GM18907 (cell line): Measurements from ENCODE around the gene TBX20.

Experiments
- ATAC-seq: cut with Tn5 transposase; IDR thresholded peaks from one replicate; pipeline ENCODE4 v1.9.1; 2021; ENCODE audit warnings: mild to moderate bottlenecking, moderate library complexity; ENCODE audit not compliant: unreplicated experiment

TBX20 gene, protein sequence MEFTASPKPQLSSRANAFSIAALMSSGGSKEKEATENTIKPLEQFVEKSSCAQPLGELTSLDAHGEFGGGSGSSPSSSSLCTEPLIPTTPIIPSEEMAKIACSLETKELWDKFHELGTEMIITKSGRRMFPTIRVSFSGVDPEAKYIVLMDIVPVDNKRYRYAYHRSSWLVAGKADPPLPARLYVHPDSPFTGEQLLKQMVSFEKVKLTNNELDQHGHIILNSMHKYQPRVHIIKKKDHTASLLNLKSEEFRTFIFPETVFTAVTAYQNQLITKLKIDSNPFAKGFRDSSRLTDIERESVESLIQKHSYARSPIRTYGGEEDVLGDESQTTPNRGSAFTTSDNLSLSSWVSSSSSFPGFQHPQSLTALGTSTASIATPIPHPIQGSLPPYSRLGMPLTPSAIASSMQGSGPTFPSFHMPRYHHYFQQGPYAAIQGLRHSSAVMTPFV

DNA sequence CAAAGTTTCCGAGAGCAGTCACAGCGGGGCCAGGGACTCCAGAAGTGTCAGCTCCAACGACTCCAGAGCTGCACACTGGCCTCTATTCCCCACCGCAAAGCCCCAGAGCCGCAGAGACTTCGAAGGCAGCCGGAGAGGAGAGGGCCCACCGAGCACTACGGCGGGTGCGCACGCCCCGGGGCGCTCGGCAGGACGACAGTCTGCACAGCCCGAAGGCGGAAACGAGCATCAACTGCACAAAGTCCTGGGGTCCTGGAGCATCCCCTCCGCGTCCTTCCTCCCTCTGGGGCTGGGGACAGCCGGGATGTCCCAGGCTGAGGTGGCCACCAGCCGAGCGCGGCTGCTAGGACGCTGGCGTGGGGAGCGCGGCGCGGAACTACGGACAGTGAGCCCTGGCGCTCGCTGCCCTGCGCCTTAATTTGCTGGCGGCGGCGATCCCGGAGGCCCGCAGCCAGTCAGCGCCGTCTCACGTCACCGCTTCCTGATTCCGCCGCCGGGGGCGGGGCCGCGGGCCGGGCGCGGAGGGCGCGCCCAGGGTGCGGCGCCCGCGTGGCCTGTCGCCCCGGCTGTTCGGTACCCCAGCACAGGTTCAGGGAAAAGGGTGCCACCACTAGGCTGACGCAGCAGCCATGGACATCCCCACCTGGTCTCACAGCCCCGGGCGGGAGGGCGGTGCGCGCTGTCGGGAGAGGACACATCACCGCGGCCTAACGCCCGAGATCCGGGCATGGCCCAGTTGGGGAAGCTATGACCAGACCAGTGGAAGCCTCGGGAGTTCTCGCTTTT lies at the start of gene TBX20:
Gene TBX20 (minus strand): TSS at position 391 of the 786 bp plus-strand sequence. CDS start 480 bp downstream, outside the sequence.
- ATAC-seq, result no peak

DNA sequence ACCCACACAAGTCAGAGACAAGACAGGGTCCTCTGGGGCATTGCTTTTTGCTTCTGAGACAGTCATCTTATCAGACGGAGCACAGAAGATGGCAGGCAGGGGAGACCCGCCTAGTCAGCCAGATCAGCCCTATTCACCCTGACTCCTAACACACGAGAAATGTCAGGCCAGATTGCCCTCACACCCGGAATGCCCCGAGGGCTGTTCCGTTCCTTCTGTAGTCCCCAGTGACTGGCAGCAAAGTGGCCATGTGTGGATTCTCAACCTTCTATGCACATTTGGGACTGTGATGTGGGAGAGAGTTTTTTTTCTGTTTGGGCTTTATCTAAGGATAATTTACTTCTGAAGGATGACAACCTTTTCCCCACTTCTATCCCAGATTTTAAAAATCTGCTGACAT lies 35.5 kb upstream of the TBX20 start:
- no peak for ATAC-seq

- no peak for ATAC-seq
Measured at GRCh38 chr7:35286986-35287385, 33.1 kb upstream of the TBX20 start.

- ATAC-seq, result no peak
Measured at GRCh38 chr7:35286422-35286821, 32.5 kb upstream of the TBX20 start.

DNA sequence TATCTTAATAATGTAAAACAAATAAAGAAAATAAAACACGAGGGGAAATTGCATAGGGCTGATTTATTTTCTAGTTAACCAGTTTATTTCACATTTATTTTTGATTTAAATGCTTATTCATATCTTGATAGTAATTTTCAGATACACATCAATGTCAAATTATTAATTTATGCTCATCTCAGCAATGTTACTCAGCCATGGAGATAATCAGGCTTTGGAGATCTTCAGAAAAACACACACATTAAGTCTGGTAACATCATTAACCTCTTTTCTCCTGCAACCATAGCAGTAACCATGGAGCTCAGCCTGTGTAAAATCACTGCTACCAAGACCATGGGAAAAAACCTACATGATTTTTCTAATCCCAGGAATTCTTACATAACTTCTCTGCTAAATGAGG lies 31.9 kb upstream of the TBX20 start:
- ATAC-seq, result no peak

DNA sequence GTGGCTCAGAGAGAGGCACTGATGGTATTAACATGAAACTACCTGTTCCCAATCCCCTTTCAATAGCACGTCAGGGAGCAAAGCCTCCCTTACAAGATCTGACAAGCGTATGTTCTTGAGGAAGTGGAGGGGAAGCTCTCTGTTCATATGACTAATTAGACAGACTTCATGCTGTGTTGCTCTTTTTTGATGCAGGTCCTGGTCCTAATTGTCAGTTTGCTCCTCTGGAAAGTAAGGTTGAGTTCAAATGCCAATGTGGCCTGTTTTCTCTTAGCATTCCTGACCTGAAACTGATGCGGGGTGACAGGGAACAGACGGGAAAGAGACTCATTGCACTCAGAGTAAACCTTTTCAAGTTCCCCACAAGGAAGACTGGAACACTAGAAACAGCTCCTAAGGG lies 27.0 kb upstream of the TBX20 start:
- no peak for ATAC-seq

DNA sequence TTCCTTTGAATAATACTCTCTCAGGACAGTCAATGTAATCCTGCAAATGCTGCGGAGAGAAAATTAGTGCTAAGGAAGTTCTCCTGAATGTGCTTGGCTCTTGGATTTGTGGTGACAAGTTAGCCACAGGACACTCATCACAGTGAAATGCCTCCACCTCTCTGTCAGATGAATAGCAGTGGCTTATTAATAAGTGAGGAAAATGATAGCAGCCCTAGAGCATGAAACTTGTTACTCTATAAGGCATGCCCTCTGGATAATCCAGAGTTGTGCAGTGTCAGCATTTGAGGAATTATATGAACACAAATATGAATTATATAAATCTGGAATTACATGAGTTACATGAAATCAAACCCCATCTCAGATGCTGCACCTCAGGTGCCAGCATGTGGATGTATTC lies 23.5 kb upstream of the TBX20 start:
- no peak for ATAC-seq

DNA sequence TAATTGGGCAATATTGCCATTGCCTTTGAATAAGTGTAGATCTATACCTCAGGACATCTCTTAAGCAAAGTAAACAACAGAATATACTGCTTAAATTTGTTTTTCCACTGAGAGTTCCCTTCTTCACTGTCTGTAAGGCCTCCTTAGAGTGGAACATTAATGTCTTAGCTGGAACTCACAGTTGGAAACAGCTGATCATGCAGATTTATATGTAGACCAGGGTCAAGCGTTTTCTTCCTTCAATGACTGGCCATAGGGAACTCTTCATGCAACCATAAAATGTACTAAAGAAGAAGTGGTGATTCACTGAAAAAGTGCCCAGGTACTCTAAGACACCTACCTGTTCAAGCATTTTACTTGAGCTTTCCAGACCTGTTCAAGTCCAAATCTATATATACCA lies 18.3 kb upstream of the TBX20 start:
- ATAC-seq, result no peak

DNA sequence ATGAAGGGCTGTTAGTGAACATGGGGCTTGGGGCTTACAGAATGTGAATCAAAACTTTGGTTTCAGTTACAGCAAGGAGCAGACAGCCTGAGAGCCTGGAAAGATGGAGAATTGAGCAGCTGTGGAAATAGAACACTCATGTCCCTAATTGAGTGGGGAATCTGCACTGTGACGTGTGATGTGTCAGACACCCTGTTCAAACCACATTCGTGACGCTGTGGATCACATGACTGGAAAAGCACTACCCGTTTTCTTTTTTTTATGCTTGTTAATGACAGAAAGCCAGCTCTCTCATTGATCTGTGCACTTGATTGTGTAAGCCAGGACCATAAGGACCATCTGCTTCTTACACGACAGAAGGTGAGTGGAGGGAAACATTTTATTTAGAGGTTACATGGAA lies 15.1 kb upstream of the TBX20 start:
- no peak for ATAC-seq

- no peak for ATAC-seq
Measured at GRCh38 chr7:35267411-35267810, 13.5 kb upstream of the TBX20 start.

DNA sequence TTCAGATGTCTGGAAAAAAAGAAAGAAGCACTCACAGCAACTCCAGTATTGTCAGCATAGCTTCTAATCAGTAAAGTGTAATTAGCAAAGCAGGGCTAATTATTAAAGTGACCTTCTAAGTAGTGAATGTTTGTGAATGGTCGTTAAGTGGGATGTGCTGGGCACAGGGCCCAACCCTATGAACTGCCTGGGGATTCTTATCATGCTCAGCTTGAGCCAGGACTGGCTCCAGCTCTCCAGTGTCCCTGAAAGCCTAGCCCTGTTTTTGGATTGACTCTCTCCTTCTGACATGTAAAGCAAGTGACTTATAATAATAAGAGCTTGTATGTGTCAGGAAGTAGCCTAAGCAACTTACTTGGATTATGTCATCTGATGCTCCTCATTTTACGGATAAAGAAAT lies 9.5 kb upstream of the TBX20 start:
- ATAC-seq, result no peak

DNA sequence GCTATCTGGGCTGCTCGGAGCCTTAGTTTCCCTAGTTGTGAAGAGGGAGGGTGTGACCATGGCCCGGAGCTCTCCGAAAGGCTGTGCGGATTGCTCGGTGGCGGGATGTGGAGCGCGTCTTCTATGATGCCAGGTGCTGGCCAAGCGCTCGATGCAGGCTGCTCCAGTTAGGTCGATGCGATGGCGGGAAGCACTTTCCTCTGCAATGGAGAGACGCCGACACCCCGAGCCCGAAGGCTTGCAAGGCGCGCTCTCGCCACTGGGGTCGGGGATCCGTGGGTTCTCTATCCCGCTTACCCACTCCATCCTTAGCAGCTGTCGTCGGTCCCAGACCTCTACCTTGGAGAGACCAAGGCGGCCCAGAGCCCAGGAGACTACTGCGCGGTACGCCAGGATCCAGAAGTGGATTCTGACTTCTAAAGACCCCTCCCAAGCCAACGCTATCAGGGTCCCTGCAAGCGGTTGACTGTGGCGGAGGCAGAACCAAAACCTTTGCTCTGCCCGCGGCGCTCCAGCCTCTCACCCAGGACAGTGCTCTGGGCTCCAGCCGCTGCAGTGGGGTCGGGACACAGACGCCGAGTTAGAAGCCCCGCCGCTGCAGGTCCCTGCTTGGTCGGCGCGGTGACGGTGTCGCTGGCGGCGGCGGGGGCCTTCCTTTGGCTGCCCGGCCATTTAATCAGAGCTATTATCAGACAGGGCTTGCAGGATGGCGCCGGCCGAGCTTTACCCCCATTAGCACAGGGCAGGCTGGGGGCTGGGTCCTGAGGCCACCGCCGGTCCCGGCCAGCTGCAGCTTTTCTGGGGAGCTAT lies 7.8 kb upstream of the TBX20 start:
- ATAC-seq, result no peak

GRCh38 chr7:35261041-35261440 lies 7.1 kb upstream of the TBX20 start:
- ATAC-seq, result no peak

DNA sequence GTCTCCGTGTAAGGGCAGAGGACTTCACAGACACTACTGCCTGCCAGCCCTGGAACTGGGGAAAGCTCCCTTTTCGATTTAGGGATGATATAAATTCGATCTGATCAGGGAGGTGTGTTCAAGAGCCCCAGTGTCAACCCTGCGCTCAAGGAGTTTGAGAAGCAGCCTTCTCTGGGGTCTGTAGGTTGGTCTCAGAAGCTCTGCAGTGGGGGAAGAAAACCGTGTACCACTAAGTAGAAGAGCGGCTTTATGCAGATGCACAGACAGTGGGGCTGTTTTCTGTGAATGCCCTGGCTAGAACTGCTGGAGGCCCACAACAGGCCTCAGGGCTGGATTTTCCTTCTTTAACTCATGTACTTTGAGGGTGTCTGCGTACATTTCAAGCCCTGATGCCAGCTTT lies 6.3 kb upstream of the TBX20 start:
- no peak for ATAC-seq

DNA sequence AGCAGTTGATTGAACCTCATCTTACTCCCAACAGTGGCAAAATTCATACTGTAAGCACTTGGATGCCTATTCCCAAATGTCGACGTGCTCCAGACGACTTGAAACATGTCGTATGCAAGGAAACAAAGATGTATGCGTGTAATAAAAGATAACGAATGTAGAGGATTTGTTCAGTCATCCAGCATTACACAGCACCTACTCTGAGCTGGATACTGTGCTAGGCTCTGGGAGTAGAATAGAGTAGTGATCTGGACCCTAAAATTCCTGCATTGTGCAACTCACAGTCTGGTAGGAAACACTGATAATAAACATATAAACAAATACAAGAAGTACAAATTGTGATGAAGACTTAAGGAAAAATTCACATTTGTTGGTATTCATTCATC lies 5.6 kb upstream of the TBX20 start:
- no peak for ATAC-seq

DNA sequence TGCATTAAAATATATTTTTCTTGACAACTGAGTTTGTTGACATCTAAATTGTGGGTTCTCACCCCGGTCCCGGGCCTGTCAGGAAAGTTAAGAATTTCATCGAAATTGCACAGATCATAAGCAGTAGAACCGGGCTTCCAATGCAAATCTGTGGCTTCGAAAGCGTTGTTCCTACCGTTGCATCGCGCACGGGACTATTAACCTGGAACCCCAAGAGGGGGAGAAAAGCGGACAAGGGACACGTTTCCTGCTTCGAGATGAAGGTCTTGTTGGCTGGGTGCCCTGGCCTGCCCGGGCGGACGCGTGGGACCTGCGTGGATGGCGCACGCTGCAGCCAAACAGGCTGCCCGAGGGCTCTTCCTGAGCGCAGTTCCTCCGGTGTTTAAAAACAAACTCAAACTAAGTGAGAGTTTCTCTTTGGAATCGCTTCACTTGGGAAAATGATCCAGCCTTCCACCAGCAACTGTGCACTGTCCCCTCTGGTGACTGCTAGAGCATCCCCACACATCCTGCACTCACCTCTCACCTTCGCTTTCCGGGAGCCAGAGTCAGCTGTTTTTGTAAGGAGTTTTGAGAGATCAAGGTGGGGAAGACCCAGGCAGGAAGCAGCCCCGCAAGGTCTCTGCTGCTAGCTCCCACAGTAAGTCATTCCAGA lies 5.1 kb upstream of the TBX20 start:
- no peak for ATAC-seq

DNA sequence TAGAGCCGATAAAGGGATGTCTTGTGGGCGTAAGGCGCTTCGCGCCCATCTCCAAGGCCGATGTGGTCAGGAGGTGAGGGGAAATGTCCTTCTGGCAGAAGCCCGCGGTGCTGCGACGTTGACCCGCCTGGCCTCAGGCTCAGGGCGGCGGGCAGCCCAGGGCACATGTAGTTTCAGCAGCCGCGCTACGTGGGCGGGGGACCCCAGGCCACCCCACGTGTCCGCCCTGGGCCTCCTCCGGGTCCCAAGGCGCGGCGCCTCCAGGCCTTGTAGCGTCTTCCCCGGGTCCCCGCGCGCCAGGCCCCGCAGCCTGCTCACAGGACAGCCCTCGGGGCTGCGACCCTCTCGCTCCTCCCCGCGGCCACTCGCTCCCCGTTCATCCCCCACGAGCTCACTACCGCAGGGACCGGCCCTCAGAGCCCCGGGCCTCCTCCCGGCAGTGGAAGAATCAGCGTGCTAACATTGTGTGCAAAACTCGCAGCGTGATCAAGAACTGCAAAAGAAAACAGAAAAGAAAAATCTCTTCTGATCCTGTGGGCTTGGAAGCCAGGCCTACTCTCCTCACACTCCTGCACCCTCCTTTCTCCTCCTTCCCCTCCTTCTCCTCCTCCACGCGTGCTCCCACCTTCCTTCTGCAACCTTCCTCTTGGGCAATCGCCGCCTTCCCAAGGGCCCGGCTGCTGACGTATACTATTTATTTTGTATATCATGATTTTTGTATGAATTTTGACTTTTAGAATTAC lies 4.4 kb upstream of the TBX20 start:
- no peak for ATAC-seq

GRCh38 chr7:35257251-35258124 lies 3.6 kb upstream of the TBX20 start:
- ATAC-seq, result no peak
